ENCODE results near the gene CLCC1.

GRCh38 chr1:108925920-108926319, 37.4 kb downstream of the CLCC1 start:
- TF ChIP-seq, protein P1, sequence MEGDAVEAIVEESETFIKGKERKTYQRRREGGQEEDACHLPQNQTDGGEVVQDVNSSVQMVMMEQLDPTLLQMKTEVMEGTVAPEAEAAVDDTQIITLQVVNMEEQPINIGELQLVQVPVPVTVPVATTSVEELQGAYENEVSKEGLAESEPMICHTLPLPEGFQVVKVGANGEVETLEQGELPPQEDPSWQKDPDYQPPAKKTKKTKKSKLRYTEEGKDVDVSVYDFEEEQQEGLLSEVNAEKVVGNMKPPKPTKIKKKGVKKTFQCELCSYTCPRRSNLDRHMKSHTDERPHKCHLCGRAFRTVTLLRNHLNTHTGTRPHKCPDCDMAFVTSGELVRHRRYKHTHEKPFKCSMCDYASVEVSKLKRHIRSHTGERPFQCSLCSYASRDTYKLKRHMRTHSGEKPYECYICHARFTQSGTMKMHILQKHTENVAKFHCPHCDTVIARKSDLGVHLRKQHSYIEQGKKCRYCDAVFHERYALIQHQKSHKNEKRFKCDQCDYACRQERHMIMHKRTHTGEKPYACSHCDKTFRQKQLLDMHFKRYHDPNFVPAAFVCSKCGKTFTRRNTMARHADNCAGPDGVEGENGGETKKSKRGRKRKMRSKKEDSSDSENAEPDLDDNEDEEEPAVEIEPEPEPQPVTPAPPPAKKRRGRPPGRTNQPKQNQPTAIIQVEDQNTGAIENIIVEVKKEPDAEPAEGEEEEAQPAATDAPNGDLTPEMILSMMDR (IDR thresholded peaks at IDR 0.05): no peak
- TF ChIP-seq POLR2A (IDR thresholded peaks at IDR 0.05): no peak

Data from esophagus squamous epithelium (tissue), 4 donors.